GM21360 (cell line): ENCODE data around the gene NELL1.

Source experiments
- ATAC-seq: cut with Tn5 transposase; IDR thresholded peaks from one replicate; pipeline ENCODE4 v1.9.1; 2021; ENCODE audit warnings: mild to moderate bottlenecking, moderate library complexity; ENCODE audit not compliant: unreplicated experiment

NELL1 gene

GRCh38 chr11:20865161-20865560 is 195.8 kb downstream of the NELL1 start:
- ATAC-seq = no peak

GRCh38 chr11:20869123-20869522 is 199.7 kb downstream of the NELL1 start:
- no peak for ATAC-seq

GRCh38 chr11:20873054-20873453 is 203.7 kb downstream of the NELL1 start:
- ATAC-seq = no peak

- ATAC-seq = no peak
Observed at GRCh38 chr11:20874358-20874757, 205.0 kb downstream of the NELL1 start.

- ATAC-seq = no peak
Observed at GRCh38 chr11:20875889-20876288, 206.5 kb downstream of the NELL1 start.

- no peak for ATAC-seq
Observed at GRCh38 chr11:20876738-20877137, 207.4 kb downstream of the NELL1 start.

GRCh38 chr11:20880094-20880493 is 210.7 kb downstream of the NELL1 start:
- ATAC-seq = no peak

GRCh38 chr11:20881328-20882079 is 212.1 kb downstream of the NELL1 start:
- no peak for ATAC-seq

GRCh38 chr11:20887137-20887536 is 217.8 kb downstream of the NELL1 start:
- no peak for ATAC-seq

- ATAC-seq = no peak
Observed at GRCh38 chr11:20894296-20894695, 224.9 kb downstream of the NELL1 start.

- no peak for ATAC-seq
Observed at GRCh38 chr11:20909995-20910726, 240.8 kb downstream of the NELL1 start.

- no peak for ATAC-seq
Observed at GRCh38 chr11:20910733-20911132, 241.3 kb downstream of the NELL1 start.

- no peak for ATAC-seq
Observed at GRCh38 chr11:20912065-20912821, 242.9 kb downstream of the NELL1 start.

- ATAC-seq = no peak
Observed at GRCh38 chr11:20912922-20913512, 243.6 kb downstream of the NELL1 start.

- ATAC-seq = no peak
Observed at GRCh38 chr11:20917306-20917705, 247.9 kb downstream of the NELL1 start.

- no peak for ATAC-seq
Observed at GRCh38 chr11:20926799-20927540, 257.6 kb downstream of the NELL1 start.

- no peak for ATAC-seq
Observed at GRCh38 chr11:20931029-20931428, 261.6 kb downstream of the NELL1 start.

GRCh38 chr11:20933086-20933485 is 263.7 kb downstream of the NELL1 start:
- ATAC-seq = no peak

- ATAC-seq = no peak
Observed at GRCh38 chr11:20933958-20934357, 264.6 kb downstream of the NELL1 start.

GRCh38 chr11:20934516-20934915 is 265.1 kb downstream of the NELL1 start:
- no peak for ATAC-seq

GRCh38 chr11:20937826-20938225 is 268.4 kb downstream of the NELL1 start:
- ATAC-seq = no peak
